ENCODE measurements around the gene ACSM3. TPM values are rescaled to one million over a fixed set of nuclear protein-coding genes. Genes with fewer than 3 reads are reported as not detected.

ACSM3 gene
- polyA plus RNA-seq, 1 of the 3 experiments (the other 2 are of a cell fraction) = 0.44 TPM

DNA sequence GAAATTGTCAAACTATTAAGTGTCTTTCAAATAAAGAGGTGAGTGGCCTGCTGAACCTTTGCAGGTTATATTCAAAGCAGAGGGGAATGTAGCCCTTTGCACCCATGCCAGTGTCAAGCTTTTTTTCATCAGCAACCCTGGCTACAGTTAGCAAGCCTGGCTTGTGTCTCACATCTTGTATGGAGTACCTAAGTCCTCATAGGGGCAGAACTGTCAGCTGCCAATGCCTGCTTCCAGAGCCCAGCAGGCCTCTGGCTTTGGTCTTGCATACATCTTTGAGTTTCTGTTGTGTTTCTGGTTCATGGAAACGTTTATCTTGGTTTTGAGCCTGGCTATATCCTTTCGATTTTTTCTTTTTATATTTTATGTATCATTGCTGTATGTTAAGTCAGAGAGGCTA lies 69.3 kb downstream of the ACSM3 start:
- no peak overlapping the region for H3K27ac ChIP-seq (ENCODE audit: low read depth in 2 of 2, low read length in 1 of 2)
- H3K4me2 ChIP-seq = no peak overlapping the region
- DNase-seq = no peak
- no peaks in the 10 kb centered on the region; the same call in 1 of the 2 replicates for H3K9me3 ChIP-seq
- POLR2A ChIA-PET = no interaction called here
- H3K79me2 ChIP-seq (ENCODE audit: insufficient read depth) = no peaks in the 10 kb centered on the region
- CTCF ChIA-PET = interaction anchor here (0.6 to 4.1 kb wide), 4 partner anchors 14 to 26 kb away, joined by 3 to 25 read pairs (median 4); partner anchors contain the start of genes ERI2 and REXO5
- peaks cover 3% of the 10 kb centered on the region for H3F3A ChIP-seq (replicated peaks; ENCODE audit: insufficient read depth)
- H3K9me2 ChIP-seq = no peaks in the 10 kb centered on the region
- TF ChIP-seq, protein P1, sequence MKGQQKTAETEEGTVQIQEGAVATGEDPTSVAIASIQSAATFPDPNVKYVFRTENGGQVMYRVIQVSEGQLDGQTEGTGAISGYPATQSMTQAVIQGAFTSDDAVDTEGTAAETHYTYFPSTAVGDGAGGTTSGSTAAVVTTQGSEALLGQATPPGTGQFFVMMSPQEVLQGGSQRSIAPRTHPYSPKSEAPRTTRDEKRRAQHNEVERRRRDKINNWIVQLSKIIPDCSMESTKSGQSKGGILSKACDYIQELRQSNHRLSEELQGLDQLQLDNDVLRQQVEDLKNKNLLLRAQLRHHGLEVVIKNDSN (IDR thresholded peaks at IDR 0.05; ENCODE audit: borderline replicate concordance, low read depth) = no peak
- TF ChIP-seq TCF12 (IDR thresholded peaks at IDR 0.05) (no peak), TAF1 (IDR thresholded peaks at IDR 0.05; ENCODE audit: borderline replicate concordance, low read depth, low read length) (no peak), GATA2 (CRISPR knock-in tag; IDR thresholded peaks at IDR 0.05) (no peak), NFIC (IDR thresholded peaks at IDR 0.05; ENCODE audit: borderline replicate concordance) (no peak)
- H3K9ac ChIP-seq = no peak overlapping the region
- no peak overlapping the region for H2AFZ ChIP-seq (ENCODE audit: low read depth)
- no peak overlapping the region for H3K4me3 ChIP-seq (ENCODE audit: low read depth in 2 of 2, low read length in 1 of 2)
- H3K27me3 ChIP-seq (ENCODE audit: insufficient read depth) = no peaks in the 10 kb centered on the region
- peaks cover 23 to 40% of the 10 kb centered on the region in 2 experiments for H3K36me3 ChIP-seq (replicated peaks in 1 of 2; ENCODE audit: control insufficient read depth in 1 of 2, insufficient read depth in 2 of 2, low read length in 1 of 2)
- 64% methylated on average over 2 of the region's 2 CpGs for whole genome bisulfite sequencing (ENCODE audit: low lambda C conversion rate)
- H3K4me1 ChIP-seq (ENCODE audit: control insufficient read depth in 1 of 2, insufficient read depth in 2 of 2, low read depth in 1 of 2, low read length in 1 of 2) = no peaks in the 10 kb centered on the region; a peak in 1 of 4 replicates
- H4K20me1 ChIP-seq (ENCODE audit: insufficient read depth) = no peaks in the 10 kb centered on the region

DNA sequence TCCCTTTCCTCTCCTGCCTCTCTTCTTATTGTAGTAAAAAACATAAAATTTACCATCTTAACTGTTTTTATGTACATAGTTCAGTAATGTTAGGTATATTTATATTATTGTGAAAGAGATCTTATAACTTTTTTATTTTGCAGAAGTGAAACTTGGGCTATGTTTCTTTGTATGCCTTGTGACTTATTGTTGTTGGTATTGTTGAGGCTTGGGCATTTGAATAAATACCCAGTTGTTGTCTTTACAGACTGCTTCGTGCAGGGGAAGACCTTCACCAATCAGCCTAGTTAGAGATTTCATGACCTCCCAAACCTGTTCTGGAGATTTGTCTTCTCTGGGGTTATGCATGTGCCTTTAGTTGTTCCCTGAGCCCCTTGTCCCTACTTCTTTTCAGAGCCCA lies 74.4 kb downstream of the ACSM3 start:
- Histone ChIP-seq H3K27ac (ENCODE audit: low read depth in 2 of 2, low read length in 1 of 2) (no peak overlapping the region), H3K79me2 (ENCODE audit: insufficient read depth) (no peaks in the 10 kb centered on the region), H3K4me3 (ENCODE audit: low read depth in 2 of 2, low read length in 1 of 2) (no peak overlapping the region), H4K20me1 (ENCODE audit: insufficient read depth) (no peaks in the 10 kb centered on the region), H3K9me3 (no peaks in the 10 kb centered on the region; the same call in 1 of the 2 replicates), H3K9me2 (no peaks in the 10 kb centered on the region), H3K36me3 (replicated peaks in 1 of 2; ENCODE audit: control insufficient read depth in 1 of 2, insufficient read depth in 2 of 2, low read length in 1 of 2) (peaks cover 32 to 44% of the 10 kb centered on the region in 2 experiments), H3K4me2 (no peak overlapping the region), H3K4me1 (ENCODE audit: control insufficient read depth in 1 of 2, insufficient read depth in 2 of 2, low read depth in 1 of 2, low read length in 1 of 2) (no peaks in the 10 kb centered on the region), H2AFZ (ENCODE audit: low read depth) (no peak overlapping the region), H3K9ac (no peak overlapping the region), H3K27me3 (ENCODE audit: insufficient read depth) (no peaks in the 10 kb centered on the region), H3F3A (replicated peaks; ENCODE audit: insufficient read depth) (no peaks in the 10 kb centered on the region)
- ChIA-PET CTCF (no interaction called here), POLR2A (no interaction called here)
- DNase-seq = no peak
- WGBS (ENCODE audit: low lambda C conversion rate) = 63% methylated on average over 1 of the region's 1 CpG
- TF ChIP-seq, protein P2, sequence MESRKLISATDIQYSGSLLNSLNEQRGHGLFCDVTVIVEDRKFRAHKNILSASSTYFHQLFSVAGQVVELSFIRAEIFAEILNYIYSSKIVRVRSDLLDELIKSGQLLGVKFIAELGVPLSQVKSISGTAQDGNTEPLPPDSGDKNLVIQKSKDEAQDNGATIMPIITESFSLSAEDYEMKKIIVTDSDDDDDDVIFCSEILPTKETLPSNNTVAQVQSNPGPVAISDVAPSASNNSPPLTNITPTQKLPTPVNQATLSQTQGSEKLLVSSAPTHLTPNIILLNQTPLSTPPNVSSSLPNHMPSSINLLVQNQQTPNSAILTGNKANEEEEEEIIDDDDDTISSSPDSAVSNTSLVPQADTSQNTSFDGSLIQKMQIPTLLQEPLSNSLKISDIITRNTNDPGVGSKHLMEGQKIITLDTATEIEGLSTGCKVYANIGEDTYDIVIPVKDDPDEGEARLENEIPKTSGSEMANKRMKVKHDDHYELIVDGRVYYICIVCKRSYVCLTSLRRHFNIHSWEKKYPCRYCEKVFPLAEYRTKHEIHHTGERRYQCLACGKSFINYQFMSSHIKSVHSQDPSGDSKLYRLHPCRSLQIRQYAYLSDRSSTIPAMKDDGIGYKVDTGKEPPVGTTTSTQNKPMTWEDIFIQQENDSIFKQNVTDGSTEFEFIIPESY (IDR thresholded peaks at IDR 0.05; ENCODE audit: borderline replicate concordance, low read depth) = no peak
- no peak for TF ChIP-seq NFIC (IDR thresholded peaks at IDR 0.05; ENCODE audit: borderline replicate concordance)
- no peak for TF ChIP-seq FOXM1 (IDR thresholded peaks at IDR 0.05; ENCODE audit: low read depth)
- TF ChIP-seq, protein P1 (IDR thresholded peaks at IDR 0.05; ENCODE audit: borderline replicate concordance, low read depth) = no peak
- TF ChIP-seq EZH2phosphoT487 (IDR thresholded peaks at IDR 0.05; ENCODE audit: borderline replicate concordance, low read depth) = no peak
- no peak for TF ChIP-seq GATA2 (CRISPR knock-in tag; IDR thresholded peaks at IDR 0.05)
- no peak for TF ChIP-seq ELF1 (IDR thresholded peaks at IDR 0.05)
- no peak for TF ChIP-seq TCF12 (IDR thresholded peaks at IDR 0.05)
- no peak for TF ChIP-seq EP300 (IDR thresholded peaks at IDR 0.05; ENCODE audit: borderline replicate concordance in 1 of 2, low read depth in 1 of 2, low read length in 1 of 2)
- no peak for TF ChIP-seq FOXJ3 (CRISPR knock-in tag; IDR thresholded peaks at IDR 0.05)
- TF ChIP-seq, protein P3, sequence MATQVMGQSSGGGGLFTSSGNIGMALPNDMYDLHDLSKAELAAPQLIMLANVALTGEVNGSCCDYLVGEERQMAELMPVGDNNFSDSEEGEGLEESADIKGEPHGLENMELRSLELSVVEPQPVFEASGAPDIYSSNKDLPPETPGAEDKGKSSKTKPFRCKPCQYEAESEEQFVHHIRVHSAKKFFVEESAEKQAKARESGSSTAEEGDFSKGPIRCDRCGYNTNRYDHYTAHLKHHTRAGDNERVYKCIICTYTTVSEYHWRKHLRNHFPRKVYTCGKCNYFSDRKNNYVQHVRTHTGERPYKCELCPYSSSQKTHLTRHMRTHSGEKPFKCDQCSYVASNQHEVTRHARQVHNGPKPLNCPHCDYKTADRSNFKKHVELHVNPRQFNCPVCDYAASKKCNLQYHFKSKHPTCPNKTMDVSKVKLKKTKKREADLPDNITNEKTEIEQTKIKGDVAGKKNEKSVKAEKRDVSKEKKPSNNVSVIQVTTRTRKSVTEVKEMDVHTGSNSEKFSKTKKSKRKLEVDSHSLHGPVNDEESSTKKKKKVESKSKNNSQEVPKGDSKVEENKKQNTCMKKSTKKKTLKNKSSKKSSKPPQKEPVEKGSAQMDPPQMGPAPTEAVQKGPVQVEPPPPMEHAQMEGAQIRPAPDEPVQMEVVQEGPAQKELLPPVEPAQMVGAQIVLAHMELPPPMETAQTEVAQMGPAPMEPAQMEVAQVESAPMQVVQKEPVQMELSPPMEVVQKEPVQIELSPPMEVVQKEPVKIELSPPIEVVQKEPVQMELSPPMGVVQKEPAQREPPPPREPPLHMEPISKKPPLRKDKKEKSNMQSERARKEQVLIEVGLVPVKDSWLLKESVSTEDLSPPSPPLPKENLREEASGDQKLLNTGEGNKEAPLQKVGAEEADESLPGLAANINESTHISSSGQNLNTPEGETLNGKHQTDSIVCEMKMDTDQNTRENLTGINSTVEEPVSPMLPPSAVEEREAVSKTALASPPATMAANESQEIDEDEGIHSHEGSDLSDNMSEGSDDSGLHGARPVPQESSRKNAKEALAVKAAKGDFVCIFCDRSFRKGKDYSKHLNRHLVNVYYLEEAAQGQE (IDR thresholded peaks at IDR 0.05; ENCODE audit: low read depth, low read length) = no peak
- TF ChIP-seq RAD21 (IDR thresholded peaks at IDR 0.05; ENCODE audit: low read length) = no peak
- TF ChIP-seq TAF1 (IDR thresholded peaks at IDR 0.05; ENCODE audit: borderline replicate concordance, low read depth, low read length) = no peak
- no peak for TF ChIP-seq RFX5 (IDR thresholded peaks at IDR 0.05; ENCODE audit: low read length)
- no peak for TF ChIP-seq SIN3A (IDR thresholded peaks at IDR 0.05; ENCODE audit: borderline replicate concordance, low read depth, low read length)
- TF ChIP-seq FOSL2 (IDR thresholded peaks at IDR 0.05; ENCODE audit: borderline replicate concordance, low read depth) = no peak
- no peak for TF ChIP-seq NRF1 (IDR thresholded peaks at IDR 0.05; ENCODE audit: low read depth, low read length)
- TF ChIP-seq, protein P4, sequence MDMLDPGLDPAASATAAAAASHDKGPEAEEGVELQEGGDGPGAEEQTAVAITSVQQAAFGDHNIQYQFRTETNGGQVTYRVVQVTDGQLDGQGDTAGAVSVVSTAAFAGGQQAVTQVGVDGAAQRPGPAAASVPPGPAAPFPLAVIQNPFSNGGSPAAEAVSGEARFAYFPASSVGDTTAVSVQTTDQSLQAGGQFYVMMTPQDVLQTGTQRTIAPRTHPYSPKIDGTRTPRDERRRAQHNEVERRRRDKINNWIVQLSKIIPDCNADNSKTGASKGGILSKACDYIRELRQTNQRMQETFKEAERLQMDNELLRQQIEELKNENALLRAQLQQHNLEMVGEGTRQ (IDR thresholded peaks at IDR 0.05; ENCODE audit: borderline replicate concordance, low read depth, low read length) = no peak
